NCI-H1694 treated with DMSO at 0.1 percent for 48 hours (cell line): ENCODE results near the gene FAM240A.

Experiments used
- DNase-seq: peaks from one replicate; lab custom pipeline; 2025; lab: John Stamatoyannopoulos, UW

The FAM240A gene

DNA sequence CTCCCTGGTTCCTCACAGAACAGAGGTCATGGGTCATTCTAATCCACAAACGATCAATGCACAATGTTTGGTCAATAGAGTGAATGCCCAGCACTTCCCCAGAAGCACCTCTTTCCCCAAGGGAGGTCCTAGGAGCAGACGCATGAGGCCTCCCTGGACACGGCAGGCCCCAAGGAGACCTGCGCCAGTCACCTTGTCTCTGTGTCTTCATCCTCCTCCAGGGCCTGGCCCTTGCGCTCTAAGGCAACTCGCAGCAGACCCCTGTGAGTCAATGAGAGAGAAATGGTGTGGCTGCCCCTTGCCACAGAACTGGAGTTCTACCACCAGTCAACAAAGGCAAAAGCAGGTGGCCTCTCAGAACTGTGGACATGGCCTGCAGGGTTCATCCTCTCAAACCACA, 63.1 kb downstream of the FAM240A start:
- DNase-seq, result no peak
